Stimulated activated naive CD4-positive, alpha-beta T cell treated with Interleukin-2 at 50 U/mL for 16 hours (primary cell): ENCODE measurements around the gene ATP2A3.

Experiments used
- DNase-seq: peaks from one replicate; lab custom pipeline; 2025; lab: John Stamatoyannopoulos, UW

Gene ATP2A3

DNA sequence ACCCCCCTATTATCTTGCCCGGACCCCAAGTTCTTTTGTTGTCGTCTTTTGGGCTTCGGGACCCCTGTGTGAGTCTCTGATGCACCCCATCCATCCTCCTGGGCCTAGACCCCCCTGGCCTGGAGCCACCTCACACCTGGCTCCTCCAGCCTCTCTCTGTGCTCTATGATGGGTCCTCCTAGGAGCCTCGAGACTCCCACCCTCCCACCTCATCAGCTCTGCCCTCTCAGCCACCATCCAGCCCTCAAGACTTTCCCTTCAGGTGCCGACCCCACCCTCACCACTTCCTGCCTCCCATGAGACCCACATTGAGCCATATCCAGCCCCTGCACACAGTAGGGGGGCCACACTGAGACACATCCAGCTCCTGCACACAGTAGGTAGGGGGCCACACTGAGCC is 8.7 kb upstream of the ATP2A3 start:
- DNase-seq, result no peak

DNA sequence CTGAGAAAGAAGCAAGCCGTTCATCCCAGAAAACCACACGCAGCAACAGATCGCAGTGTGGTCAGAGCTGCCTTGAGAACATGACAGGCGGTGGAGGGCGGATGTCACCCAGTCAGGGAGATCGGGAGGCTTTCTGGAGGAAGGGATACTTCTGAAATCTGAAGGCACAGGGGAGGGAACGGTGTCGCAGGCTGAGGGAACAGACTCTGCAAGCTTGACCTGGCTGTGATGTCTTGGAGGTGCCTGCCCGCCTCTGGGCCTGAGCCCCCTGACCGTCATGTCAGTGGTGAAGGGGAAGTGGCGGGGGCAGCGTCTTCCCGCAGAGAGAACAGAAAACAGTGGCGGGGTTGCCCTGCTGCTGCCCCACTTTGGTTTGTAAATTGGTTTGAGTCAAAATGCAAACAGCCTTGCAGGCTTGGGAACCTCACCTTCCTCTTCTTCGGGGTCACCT is 8.1 kb upstream of the ATP2A3 start:
- no peak for DNase-seq

DNA sequence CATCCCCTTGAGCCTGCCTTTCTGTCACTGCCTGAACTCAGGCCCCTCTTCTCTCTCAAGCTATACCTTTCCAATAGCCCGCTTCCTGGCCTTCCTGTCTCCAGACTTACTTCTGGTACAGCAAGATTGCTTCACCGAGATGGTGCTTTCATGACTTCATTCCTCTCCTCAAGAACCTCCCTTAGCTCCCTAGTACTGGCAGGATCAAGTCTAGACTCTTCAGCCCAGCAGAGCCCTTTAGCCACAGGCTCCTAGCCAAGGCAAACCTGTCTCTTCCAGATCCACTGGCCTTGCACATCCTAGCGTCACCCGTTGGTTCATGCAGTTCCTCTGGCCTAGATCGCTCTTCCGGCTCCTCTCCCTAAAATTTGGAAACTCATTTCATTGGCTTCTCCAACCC is 6.4 kb upstream of the ATP2A3 start:
- DNase-seq, result no peak

DNA sequence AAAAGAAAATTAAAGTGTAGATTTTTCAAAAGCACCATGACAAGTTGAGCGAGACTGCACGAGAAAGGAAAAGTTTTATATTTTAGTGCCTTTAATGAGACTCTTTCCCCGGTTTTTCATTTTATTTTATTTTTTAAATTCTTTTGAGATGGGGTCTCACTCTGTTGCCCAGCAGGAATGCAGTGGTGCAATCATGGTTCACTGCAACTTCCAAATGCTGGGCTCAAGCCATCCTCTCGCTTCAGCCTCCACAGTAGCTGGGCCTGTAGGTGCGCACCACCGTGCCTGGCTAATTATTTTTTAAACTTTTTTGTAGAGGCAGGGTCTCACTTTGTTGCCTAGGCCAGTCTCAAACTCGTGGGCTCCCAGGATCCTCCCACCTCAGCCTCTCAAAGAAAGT is 5.7 kb upstream of the ATP2A3 start:
- no peak for DNase-seq

DNA sequence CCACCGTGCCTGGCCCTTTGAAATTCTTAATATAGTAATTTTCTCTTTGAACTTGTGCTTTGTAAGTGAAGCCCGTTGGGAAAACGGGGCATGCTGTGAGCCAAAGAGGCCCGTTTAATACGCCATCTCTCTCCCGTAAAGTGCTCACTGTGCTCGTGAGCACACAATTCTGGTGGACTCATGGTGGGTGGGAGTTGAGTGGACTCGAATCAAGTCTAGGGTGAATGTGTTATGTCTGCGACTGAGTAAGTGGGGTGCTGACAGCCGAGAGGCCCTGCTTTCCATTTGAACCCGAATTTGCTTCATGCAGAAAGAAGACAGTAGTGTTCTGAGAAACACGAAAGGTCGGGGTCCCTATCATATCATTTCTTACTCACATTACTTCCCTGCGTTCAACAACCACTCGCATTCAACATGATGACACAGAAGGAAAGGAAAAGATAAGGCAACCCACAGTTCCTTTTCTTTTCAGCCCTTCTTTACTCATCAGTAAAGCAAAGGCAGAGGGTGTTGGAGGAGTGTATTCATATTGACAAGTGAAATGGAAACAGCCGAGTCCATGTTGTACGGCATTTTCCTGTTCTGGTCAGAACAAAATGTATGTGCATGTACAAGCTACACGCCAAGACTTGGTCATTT is 4.8 kb upstream of the ATP2A3 start:
- no peak for DNase-seq

DNA sequence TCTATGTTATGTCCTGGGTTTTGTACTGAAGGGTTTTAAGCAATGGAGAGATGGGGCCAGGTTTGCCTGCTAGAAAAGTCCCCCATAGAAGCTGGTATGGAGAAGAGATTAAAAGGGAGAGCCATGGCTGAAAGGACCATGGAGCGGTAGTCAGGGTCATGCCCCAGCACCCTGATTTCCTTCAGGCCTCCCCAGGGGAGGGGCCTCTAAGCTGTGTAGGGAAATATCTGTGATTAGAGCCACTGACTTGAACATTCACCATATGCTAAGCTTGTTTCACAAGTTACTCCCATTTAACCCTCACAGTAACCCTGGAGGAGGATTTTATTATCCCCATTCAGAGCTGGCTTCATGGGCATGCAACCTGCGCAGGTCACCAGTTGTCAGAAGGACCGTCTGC is 3.8 kb upstream of the ATP2A3 start:
- no peak for DNase-seq

DNA sequence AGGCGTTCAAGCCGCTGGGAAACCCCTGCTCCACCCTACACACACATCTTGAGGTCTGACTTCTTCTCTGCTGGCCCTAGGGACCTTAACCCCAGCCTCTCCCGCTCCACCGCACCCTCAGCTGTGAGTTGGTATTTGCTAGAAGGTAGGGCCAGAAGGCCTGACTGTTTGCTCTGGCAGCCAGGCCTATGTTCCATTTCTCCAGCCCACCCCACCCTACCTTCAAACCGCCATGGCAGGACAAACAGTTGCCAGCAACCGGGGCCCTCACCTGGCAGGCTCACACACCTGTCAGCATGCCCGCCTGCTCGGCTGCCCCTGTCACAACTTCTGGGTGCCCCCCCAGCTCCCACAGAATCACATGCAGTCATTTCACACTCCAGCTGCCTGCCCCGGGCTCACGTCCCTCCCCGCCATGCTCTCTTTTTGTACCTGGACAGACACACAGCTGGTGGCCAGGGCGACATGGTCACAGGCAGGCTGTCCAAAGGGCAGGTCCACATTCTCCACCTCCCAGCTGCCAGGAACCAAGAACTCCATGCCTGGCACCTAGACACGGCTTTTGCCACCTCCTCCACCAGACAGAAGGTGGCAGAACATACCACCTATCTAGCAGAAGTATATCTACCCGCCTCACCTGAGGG is 2.6 kb upstream of the ATP2A3 start:
- DNase-seq, result no peak

DNA sequence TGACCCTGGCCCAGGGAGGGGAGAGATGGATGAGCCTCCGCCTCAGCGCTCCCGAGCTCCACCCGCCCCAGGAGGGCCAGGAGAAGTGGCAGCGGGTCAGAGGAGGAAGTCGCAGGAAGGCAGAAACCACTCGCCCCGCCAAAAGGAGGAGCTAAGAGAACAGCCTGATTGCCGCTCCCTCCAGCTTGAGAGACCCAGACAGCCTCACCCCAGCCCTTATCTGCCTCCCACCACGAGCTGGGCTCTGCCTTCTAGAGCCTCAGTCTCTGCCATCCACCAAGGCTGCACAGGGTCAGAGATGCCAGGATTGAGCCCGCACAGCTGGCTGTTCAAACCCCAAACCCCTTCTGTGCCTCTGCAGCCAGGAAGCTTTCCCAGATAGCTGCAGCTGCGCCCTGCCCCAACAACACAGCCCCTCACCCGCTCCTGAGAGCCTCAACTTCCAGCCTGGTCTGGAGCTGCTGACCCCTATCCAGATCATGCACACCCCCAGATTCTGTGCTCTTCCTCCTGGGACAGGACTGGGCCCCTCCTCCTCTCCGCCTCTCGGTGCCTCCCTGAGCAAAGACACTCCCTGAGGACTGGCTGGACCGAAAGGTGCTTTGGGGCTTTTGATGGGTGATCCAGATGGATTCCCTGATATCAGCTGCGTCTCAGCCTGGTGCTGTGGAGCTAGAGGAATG is 1.0 kb upstream of the ATP2A3 start:
- DNase-seq, result peak; percentile 64

DNA sequence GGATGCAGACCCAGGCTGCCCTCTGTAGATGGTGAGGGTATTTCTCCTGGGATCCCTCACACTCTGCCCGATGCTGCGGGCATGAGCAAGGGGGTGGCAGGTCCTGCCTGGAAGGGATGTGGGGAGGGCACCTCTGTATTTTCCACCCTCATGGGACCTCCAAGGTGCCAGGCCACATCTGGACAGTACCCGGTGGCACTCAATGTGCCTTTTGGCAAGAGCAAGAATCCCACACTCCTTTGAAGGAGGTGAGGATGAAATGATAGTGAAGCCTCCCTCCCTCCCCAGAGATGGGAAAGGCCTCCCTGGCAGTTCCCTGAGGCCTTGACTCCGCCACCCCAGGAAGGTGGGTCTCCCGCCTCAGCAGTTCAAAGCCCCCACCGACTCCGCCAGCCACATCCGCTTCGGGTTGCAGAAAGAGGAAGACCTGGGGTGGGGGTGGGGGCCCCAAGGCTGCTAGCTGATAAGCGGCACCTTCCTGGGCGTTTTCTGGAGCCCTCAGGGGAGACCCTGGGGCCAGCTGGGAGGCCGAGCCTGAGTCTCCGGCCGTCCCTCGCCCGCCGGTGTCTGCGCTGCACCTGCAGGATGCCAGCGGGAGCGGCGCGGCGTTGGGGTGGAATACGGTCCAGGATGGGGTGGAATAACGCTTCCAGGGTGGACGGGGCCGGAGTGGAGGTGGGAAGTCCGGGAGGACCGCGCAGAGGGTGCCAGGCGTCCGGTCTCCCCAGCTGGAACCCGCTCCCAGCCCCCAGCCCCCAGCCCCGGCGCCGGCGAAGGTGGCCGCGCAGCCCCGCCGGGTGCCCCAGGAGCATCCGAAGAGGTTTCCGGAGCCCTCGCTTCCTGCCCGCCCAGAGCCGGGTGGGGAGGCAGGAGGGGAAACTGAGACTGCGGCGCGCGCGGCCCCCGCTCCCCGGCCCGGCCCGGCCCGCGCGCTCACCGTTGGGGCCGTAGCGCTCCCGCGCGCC is 718 bp downstream of the ATP2A3 start:
- DNase-seq, result peak; percentile 46

DNA sequence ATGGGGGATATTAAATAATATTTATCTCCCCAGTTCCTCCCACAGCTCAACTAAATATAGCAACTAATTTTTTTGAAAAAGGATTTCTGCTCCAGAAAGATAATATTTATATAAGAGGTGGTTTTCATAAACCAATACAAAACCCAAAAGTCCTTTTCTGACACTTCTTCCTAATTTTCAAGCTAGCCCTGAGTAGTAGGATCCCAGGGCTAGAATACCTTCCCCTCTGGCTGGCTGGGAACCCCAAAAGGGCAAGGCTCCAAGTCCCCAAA is 1.3 kb downstream of the ATP2A3 start:
- DNase-seq, result no peak

DNA sequence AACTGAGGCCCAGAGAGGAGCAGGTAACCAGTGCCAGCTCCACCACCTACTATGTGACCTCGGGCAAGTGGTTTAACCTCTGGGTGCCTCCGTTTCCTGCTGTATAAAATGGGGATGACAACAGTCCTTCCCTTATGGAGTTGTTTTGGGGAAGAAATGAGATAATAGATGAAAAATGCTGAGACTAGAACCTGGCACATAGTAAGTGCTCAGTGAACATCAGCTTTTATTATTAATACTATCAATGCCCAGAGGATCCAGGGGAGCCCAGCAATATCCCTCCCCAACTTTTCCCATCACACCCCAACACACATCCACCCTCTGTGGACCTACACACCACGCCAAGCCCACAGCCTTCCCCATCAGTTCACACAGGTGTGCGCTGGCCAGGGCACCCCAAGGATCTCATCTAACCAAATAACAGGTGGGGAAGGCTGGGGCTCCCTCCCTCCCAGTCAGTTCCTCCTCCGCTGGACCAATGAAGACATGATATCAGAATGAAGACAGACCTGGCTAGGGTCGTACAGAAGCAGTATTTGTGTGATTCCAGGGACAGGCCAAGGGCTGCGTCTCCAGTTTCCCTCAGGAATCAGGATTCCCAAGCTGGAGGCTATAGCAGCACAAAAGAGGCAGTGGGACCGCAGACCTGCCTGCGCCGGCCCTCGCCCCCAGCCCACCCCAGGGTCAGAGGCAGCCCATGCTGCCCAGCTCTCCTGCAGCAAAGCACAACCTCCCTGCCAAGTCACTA is 1.8 kb downstream of the ATP2A3 start:
- DNase-seq, result no peak

DNA sequence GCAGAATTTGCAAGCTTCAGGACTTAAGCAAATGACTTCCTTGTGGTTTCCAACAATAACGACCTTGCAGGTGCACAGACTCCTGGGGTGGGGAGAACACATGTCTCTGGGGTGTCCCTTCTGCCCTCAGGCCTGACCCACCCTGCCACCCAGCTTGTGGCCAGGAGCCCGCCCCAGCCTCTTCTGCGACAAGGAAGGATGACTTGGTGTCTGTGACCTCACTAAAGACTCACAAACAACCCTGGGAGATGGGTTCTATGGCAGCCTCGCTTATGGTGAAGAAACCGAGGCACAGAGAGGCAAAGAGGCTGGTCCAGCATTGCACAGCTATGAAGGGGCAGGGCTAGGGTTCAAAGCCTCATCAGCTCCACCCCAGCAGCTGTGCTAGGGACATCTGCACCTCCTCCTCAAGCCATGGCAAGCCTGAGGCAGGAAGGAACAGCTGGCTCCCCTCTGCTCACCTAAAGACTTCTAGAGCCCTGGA is 2.6 kb downstream of the ATP2A3 start:
- DNase-seq, result no peak

DNA sequence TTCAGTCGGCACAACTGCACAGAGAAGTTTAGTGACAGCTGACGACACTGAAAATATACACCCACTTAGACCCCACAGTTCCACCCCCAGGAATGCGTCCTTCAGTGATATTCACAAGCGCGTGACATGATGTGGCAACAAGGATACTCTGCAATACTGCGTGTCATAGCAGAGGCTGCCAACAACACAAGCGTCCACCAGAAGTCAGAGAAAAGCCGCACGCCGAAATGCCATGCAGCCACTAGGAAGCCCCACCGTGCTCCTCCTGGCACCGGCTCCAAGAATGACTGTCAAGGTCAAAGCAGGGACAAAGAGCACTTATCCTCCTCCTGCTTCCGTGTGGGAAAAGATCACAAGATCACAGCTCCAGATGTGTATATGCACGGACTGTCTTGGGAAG is 3.5 kb downstream of the ATP2A3 start:
- no peak for DNase-seq

DNA sequence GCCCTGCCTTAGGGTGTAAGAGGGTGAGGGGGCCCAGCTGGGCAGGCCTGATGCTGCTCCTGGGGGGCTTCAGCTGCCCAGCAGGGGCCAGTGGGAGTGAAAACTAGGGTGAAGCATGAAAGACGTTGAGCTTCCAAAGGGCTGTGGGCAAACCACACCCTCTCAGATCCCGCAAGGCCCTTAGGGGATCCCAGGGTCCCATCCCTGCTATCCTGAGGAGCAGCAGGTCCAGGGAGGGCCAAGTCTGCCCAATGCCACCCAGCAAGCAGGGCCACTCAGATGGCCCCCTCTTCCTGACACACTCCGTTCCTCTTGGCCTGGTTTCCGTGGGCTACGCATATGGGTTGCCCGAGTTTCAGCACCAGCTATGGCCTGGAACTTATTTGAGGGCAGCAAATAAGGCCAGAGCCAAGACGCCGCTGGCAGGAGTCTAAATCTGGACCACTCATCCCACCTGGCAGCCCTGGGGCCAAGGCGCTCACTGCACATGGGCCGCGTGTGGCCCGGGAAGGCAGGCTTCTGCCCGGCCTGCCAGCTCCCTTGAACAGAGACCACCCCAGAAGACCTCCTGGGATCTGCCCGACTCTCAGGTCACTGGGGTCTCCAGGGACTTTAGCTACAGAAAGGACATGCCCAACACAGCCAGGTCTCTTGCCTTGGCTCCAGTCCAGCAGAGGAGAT is 4.2 kb downstream of the ATP2A3 start:
- no peak for DNase-seq

DNA sequence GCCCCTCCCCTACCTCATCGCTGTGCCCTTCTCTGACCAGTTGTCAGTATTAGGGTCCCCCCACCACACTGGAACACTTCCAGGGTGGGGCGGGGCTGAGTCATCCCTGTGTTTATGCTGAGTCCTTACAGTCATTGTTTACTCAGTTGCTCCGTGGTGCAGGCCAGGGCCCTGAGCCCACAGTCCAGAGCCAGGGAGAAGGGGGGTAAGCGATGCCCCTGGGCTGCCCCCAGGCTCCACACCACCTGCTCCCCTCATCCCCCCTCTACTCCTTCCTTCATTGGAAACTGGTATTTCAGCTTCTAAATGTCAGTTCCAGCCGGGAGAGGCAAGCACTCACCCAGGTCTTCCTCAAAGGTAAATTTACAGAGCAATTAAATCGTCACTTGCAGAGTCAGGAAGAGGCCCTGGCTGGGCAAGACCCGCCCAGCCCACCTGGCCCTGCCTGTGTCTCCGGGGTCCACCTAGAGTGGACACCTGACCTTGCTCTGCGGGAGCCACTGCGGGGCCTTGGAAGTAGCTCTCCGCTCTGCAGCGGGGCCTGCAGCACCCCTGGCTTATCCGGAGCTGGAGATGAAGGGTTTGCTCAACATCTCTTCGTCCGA is 4.8 kb downstream of the ATP2A3 start:
- DNase-seq, result no peak

DNA sequence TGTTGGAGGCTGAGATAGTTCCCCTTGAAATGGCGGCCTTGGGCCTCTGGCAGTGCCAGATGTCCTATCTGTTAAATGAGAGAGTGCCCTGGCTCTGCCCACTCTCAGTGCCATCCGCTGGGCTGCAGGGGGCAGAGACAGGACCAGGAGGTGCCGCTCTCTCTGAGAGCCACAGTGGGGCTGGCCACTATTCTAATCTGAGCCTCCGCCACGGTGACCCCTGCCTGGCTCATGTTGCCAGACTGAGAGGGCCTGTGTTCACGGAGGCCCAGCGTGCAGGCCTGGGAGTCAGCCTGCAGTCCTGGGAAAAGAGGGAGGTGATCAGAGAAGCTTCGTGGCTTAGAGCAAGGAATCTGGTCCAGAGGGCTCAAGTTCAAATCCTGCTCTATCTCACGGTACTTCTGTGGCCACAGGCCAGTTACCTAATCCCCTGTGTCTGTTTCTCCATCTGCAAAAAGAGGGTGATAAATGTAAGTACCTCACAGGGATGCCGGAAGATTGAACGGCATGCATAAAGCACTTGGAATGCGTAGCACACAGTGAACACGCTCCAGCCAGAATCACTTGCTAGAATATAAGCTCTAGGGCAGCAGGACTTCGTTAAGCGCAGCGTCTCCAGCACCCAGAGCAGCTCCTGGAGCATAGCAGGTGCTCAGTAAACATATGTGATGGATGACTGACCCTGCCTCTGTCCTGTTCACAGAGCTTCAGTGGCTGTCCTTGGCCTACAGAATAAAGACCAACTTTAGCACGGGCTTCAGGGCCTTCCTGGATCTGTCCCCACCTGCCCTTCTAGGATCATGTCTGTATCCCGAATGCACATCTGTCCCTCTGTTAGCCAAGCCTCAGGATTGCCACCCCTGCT is 6.3 kb downstream of the ATP2A3 start:
- DNase-seq, result no peak

DNA sequence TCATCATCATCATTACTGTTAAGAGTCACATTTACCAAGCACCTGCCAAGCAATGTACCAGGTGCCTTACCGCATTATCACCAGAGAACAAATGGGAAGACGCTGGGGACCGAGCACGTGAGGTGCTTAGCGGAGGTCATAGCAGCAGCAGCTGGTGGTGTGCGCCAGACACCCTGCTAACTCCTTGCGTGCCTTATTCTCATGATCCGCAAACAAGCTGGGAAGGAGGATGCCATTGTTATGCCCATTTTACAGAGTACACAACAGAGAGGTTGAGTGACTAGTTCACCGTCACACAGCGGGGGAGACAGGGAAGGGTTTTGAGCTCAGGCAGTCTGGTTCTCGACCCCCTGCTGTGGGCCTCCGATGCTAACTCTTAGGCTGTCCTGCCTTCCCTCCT is 7.3 kb downstream of the ATP2A3 start:
- DNase-seq, result no peak

DNA sequence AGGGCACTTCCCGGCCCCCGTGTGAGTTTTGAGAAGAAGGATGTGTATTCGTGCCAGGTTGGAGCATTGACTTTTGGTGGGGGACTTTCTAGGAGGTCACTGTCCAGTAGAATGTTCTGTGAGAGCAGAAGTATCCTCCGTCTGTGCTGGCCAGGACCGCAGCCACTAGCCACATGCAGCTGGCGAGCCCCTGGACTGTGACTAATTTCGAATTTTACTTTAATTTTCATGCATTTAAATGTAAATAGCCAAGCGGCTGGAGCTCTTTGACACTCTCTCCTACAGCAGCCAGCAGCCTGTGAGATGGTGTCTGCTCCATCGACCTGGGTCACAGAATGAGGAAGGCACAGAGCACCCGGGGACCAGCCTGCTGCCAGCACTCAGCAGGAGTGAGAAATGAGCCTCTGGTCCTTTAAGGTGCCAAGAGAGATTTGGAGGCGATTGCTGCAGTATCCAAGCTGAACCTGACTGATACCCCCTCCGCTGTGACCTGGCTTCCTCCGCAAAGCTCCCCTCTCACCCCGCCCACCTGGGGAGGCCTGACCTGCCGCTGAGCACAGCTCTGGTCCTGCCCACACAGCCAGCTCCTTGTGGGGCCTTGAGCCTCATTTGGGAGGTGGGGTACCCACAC is 7.8 kb downstream of the ATP2A3 start:
- no peak for DNase-seq

DNA sequence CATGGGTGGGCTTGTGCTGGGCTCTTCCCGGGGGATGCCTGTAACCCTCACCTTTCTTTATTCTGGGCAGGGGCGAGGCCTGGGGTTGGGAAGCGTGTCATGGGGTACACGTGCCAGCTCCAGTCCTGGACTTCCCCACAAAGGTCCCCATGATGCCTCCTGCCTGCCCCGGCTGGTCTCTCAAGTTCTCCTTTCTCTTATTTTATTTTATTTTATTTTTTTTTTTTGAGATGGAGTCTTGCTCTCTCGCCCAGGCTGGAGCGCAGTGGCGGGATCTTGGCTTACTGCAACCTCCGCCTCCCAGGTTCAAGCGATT is 8.6 kb downstream of the ATP2A3 start:
- DNase-seq, result no peak
